ENCODE results near the gene USP6NL. TPM values are rescaled to one million over a fixed set of nuclear protein-coding genes. Genes with fewer than 3 reads are reported as not detected.

The USP6NL gene
- total RNA-seq, 1 experiment from 2014 or later, result 27.5 TPM

DNA sequence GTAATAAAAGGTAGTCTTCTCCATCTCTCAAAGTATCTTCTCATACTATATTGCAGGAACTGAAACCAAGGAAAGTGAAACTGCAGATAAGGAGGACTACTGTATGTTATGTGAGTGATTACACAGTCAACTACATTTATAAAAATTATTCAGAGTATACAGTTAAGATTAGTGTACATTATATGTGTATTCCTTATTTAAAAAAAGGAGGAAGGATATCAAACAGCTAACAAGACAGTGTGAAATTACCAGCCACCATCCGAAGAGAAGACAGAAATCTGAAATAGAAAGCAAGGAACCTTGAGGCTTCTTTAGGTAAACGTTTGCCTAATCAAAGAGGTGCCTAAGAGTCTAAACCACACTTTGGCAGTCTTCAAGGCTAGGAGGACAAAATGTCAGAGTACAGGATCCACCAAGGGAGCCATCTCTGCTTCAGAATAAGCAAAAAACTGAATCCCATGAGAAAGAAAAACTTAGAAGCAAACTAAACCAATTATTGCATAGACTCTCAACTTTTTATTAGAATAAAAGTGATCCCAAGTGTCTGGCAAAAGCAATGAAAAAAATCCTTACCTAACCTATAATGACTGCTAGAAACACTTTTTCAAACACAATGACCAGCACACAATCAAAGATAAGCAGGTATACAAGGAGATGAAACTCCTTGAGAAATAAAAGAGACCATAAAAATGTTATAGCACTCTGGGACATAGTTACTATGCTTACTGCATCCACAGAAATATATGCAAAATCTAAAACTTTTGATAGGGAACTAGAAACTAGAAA, 6.4 kb downstream of the USP6NL start:
- Mint-ChIP-seq H3K27me3 (ENCODE audit: unreplicated experiment) (no peaks in the 10 kb centered on the region), H3K4me1 (ENCODE audit: low read depth, unreplicated experiment) (peaks cover 50% of the 10 kb centered on the region), H3K9me3 (ENCODE audit: low read depth, unreplicated experiment) (no peaks in the 10 kb centered on the region), H3K36me3 (ENCODE audit: insufficient read depth, unreplicated experiment) (peaks cover 15% of the 10 kb centered on the region), H3K27ac (ENCODE audit: unreplicated experiment) (no peak overlapping the region), H3K4me3 (ENCODE audit: low read depth, unreplicated experiment) (no peak overlapping the region)
- no TSS peak for BruUV-seq (replicated peaks)
- CTCF ChIA-PET, result no interaction called here
- TF ChIP-seq CTCF (IDR thresholded peaks at IDR 0.05; ENCODE audit: unreplicated experiment), result no peak
- intact Hi-C loops (cut with micrococcal nuclease; ENCODE audit: unreplicated experiment), result loop anchor here (5.0 kb wide), 3 partner anchors 53 to 112 kb away; no protein-coding TSS in a partner anchor
- no peak for DNase-seq

- Mint-ChIP-seq H3K9me3 (ENCODE audit: low read depth, unreplicated experiment) (no peaks in the 10 kb centered on the region), H3K4me1 (ENCODE audit: low read depth, unreplicated experiment) (peaks cover 42% of the 10 kb centered on the region), H3K36me3 (ENCODE audit: insufficient read depth, unreplicated experiment) (peaks cover 5% of the 10 kb centered on the region), H3K27me3 (ENCODE audit: unreplicated experiment) (no peaks in the 10 kb centered on the region), H3K27ac (ENCODE audit: unreplicated experiment) (no peak overlapping the region), H3K4me3 (ENCODE audit: low read depth, unreplicated experiment) (no peak overlapping the region)
- no peak for TF ChIP-seq CTCF (IDR thresholded peaks at IDR 0.05; ENCODE audit: unreplicated experiment)
- no TSS peak for BruUV-seq (replicated peaks)
- intact Hi-C loops (cut with micrococcal nuclease; ENCODE audit: unreplicated experiment), result loop anchor here (5.0 kb wide), 1 partner anchor 114 kb away; no protein-coding TSS in a partner anchor
- DNase-seq, result no peak
- CTCF ChIA-PET, result interaction anchor here (1.0 to 1.3 kb wide), 2 partner anchors 52 to 154 kb away, joined by 3 to 4 read pairs; no protein-coding TSS in a partner anchor
Observed at GRCh38 chr10:11603741-11604140, 7.7 kb downstream of the USP6NL start.

DNA sequence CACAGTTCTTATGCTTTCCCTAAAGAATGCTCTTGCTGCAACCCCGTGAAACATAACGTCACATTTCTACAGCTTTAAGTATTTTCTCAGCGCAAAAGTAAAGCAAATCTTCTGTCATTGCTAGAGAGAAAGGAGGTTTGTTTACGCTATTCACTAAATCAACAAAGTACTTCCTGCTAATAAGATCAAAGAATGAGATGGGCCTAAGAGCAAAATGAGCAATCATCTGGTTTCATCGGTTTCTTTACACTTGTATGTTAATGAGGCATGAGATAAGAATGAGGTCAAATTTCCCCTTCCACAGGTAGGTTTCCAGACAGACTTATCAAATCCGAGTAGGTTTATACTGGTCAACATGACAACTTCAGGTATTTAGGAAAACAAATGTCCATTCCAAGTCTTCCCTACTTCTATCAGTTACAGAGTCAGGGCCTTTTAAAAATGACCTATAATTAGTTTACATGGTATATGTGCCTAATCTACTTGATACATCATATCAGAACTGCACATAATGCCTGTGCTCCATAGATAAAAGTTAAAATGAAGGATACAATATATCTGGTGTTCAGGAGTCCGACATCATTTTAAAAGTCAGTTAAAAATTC, 8.4 kb downstream of the USP6NL start:
- CTCF ChIA-PET, result no interaction called here
- intact Hi-C loops (cut with micrococcal nuclease; ENCODE audit: unreplicated experiment), result loop anchor here (5.0 kb wide), 1 partner anchor 114 kb away; no protein-coding TSS in a partner anchor
- H3K27ac Mint-ChIP-seq (ENCODE audit: unreplicated experiment), result peak overlapping the region; percentile 43
- no peaks in the 10 kb centered on the region for H3K27me3 Mint-ChIP-seq (ENCODE audit: unreplicated experiment)
- peaks cover 35% of the 10 kb centered on the region for H3K4me1 Mint-ChIP-seq (ENCODE audit: low read depth, unreplicated experiment)
- H3K4me3 Mint-ChIP-seq (ENCODE audit: low read depth, unreplicated experiment), result no peak overlapping the region
- peaks cover 5% of the 10 kb centered on the region for H3K36me3 Mint-ChIP-seq (ENCODE audit: insufficient read depth, unreplicated experiment)
- TF ChIP-seq CTCF (IDR thresholded peaks at IDR 0.05; ENCODE audit: unreplicated experiment), result no peak
- no TSS peak for BruUV-seq (replicated peaks)
- no peaks in the 10 kb centered on the region for H3K9me3 Mint-ChIP-seq (ENCODE audit: low read depth, unreplicated experiment)
- DNase-seq, result no peak

DNA sequence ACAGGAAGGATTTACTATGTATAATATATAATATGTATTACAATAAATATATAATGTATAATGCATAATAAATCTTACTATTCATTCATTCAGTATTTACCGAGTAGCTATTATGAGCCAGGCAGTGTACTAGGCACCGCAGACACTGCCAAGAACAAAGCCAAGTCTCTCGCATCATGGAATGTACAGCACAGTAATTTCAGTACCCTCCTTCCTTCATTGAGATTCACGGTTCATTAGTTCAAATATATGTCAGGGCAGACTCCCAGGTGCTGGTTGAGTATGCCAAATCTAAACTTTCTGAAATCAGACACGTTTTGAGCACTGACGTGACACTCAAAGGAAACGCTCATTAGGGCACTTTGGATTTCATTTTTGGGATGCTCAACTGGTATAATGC, 9.1 kb downstream of the USP6NL start:
- H3K4me1 Mint-ChIP-seq (ENCODE audit: low read depth, unreplicated experiment), result peaks cover 34% of the 10 kb centered on the region
- intact Hi-C loops (cut with micrococcal nuclease; ENCODE audit: unreplicated experiment), result loop anchor here (5.0 kb wide), 1 partner anchor 115 kb away; no protein-coding TSS in a partner anchor

More for the DNA sequence above, 9.1 kb downstream of the USP6NL start:
- CTCF ChIA-PET, result no interaction called here
- no peaks in the 10 kb centered on the region for H3K9me3 Mint-ChIP-seq (ENCODE audit: low read depth, unreplicated experiment)
- BruUV-seq (replicated peaks), result no TSS peak
- peak overlapping the region; percentile 43 for H3K27ac Mint-ChIP-seq (ENCODE audit: unreplicated experiment)
- DNase-seq, result no peak
- no peaks in the 10 kb centered on the region for H3K27me3 Mint-ChIP-seq (ENCODE audit: unreplicated experiment)
- peaks cover 5% of the 10 kb centered on the region for H3K36me3 Mint-ChIP-seq (ENCODE audit: insufficient read depth, unreplicated experiment)
- TF ChIP-seq CTCF (IDR thresholded peaks at IDR 0.05; ENCODE audit: unreplicated experiment), result no peak
- no peak overlapping the region for H3K4me3 Mint-ChIP-seq (ENCODE audit: low read depth, unreplicated experiment)

All from Calu3 (cell line).